ENCODE results near the gene TBC1D24.

DNA sequence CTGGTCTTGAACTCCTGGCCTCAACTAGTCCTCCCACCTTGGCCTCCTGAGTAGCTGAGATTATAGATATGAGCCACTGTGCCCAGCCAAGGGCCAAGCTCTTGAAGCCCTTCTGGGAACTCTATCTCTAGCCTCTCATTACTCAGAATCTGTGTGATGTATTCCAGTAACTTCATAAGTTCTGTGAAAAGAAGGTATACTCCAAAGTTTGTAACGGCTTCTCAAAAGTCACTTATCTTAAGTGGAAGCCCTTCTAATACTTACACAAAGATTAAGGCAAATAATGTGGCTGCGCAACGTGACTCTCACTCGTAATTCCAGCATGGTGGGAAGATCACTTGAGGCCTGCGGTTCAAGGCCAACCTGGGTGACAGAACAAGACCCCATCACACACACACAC is 19.7 kb downstream of the TBC1D24 start:
- TF ChIP-seq CTCF (IDR thresholded peaks at IDR 0.05) (no peak), POLR2A (IDR thresholded peaks at IDR 0.05) (no peak)
